Transverse colon (tissue), 4 donors: ENCODE data around the gene TRDN. TPM values are rescaled to one million over a fixed set of nuclear protein-coding genes. Genes with fewer than 3 reads are reported as not detected.
"Not testable (repeated sequence)": the region's sequence is repeated elsewhere in the genome, so short reads cannot be mapped to it uniquely, and the experiment has no call there.

Source experiments
- DNase-seq: peaks from one replicate; pipeline ENCODE4 v3.0.0-alpha.2; 2019
- H3K27ac ChIP-seq, 4 donors: fragments of 200-600 bp; sonication (generic); 2 replicates each; pipeline ENCODE4 v1.5.1; 2016 to 2018; ENCODE audit warnings: inconsistent platforms in 4 of 4
- H3K27me3 ChIP-seq: fragments of 200-600 bp; sonication (generic); 2 replicates; pipeline ENCODE4 v1.5.1; 2017; ENCODE audit warnings: inconsistent platforms
- H3K36me3 ChIP-seq, 4 donors: fragments of 200-600 bp; sonication (generic); 2 replicates each; pipeline ENCODE4 v1.5.1; 2017 to 2019; ENCODE audit warnings: inconsistent platforms in 4 of 4
- H3K4me1 ChIP-seq, 4 donors: fragments of 200-600 bp; sonication (generic); 2 replicates each; pipeline ENCODE4 v1.5.1; 2017 to 2020; ENCODE audit warnings: inconsistent platforms in 4 of 4
- H3K4me3 ChIP-seq, 4 donors: fragments of 200-600 bp; sonication (generic); 1 replicate in 1 of 4; 2 replicates in 3 of 4; pipeline versions ENCODE4 v1.5.1 to v1.6.1; 2017 to 2019; ENCODE audit warnings: inconsistent platforms in 4 of 4
- H3K9me3 ChIP-seq, 2 donors: fragments of 200-600 bp; sonication (generic); 2 replicates each; pipeline ENCODE4 v1.5.1; 2017 to 2019; ENCODE audit warnings: inconsistent platforms in 2 of 2
- EP300 ChIP-seq: sonication (generic); formaldehyde crosslinking; IDR thresholded peaks from one replicate; pipeline ENCODE4 v1.6.1; 2017; ENCODE audit warnings: antibody characterized with exemption, low read depth
- POLR2A ChIP-seq: fragments of 450-650 bp; IDR thresholded peaks from one replicate; pipeline ENCODE4 v1.6.1; 2016; ENCODE audit warnings: antibody characterized with exemption, mild to moderate bottlenecking, moderate library complexity
- POLR2AphosphoS5 ChIP-seq, 3 donors: sonication (generic); formaldehyde crosslinking; IDR thresholded peaks; one replicate each; pipeline ENCODE4 v1.6.1; 2016; ENCODE audit warnings: antibody characterized with exemption in 3 of 3
- WGBS, 2 donors: methylation state at CpG; one replicate each; pipeline ENCODE4 v1.1.5; 2018; ENCODE audit warnings: low coverage in 1 of 2; 5-methylcytosine and 5-hydroxymethylcytosine counted together
- in situ Hi-C, 4 donors: fragments of 200-750 bp; cut with MboI; loops; one replicate each; pipeline versions ENCODE4 v1.15.0 to v1.15.1; 2017; ENCODE audit warnings: low sequenced_read_pairs in 3 of 4, low pct_ligation_motif_present in 1 of 4, low pct_unique_long_range_greater_than_20kb in 1 of 4
- intact Hi-C: fragments of 100-400 bp; cut with DNase I; formaldehyde crosslinking; loops from one replicate; pipeline ENCODE4 v1.15.1; 2023; ENCODE audit warnings: low total_unique reads
- total RNA-seq, 4 donors: library from RNA; depleted of rRNA; stranded (reverse); fragments of >200 nt; gene quantifications; one replicate each; pipeline ENCODE4 v1.1.0, GENCODE V29; 2016
- TF ChIP-seq, protein P1 (sequence below), 5 experiments: fragments of 200-600 bp in 3 of 5; fragments of 450-650 bp in 2 of 5; sonication (generic) in 3 of 5; IDR thresholded peaks; 1 replicate in 2 of 5; 2 replicates in 3 of 5; pipeline ENCODE4 v1.5.1; 2016 to 2017; ENCODE audit warnings: antibody characterized with exemption in 5 of 5, inconsistent platforms in 3 of 5, mild to moderate bottlenecking in 2 of 5, moderate library complexity in 1 of 5

TRDN gene
- total RNA-seq, 4 donors from 2014 or later, result 0.14 TPM; not detected in 3

DNA sequence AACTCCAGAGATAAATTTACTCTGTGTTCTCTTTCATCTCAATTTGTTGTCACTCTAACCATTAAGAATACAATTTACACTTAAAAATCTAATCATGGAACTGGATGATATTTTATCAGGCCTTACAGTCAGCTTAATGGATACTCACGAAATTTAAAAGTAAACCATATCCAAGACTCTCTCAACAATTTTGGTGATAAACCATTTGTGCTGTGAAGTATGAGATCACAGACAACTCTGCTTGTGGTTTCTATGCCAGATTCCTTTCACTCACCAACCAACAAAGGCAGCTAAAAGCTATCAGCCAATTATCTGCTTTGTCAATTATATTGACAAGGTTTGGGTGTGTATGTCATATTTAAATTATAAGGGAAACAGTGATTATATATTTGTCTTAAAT is 155.8 kb downstream of the TRDN start:
- TF ChIP-seq EP300 (no peak), POLR2AphosphoS5 (IDR thresholded peaks at IDR 0.05) (no peak)
- TF ChIP-seq, protein P1, sequence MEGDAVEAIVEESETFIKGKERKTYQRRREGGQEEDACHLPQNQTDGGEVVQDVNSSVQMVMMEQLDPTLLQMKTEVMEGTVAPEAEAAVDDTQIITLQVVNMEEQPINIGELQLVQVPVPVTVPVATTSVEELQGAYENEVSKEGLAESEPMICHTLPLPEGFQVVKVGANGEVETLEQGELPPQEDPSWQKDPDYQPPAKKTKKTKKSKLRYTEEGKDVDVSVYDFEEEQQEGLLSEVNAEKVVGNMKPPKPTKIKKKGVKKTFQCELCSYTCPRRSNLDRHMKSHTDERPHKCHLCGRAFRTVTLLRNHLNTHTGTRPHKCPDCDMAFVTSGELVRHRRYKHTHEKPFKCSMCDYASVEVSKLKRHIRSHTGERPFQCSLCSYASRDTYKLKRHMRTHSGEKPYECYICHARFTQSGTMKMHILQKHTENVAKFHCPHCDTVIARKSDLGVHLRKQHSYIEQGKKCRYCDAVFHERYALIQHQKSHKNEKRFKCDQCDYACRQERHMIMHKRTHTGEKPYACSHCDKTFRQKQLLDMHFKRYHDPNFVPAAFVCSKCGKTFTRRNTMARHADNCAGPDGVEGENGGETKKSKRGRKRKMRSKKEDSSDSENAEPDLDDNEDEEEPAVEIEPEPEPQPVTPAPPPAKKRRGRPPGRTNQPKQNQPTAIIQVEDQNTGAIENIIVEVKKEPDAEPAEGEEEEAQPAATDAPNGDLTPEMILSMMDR (IDR thresholded peaks at IDR 0.05), result no peak
- H3K4me3 ChIP-seq, result no peak overlapping the region
- no peak overlapping the region for H3K27ac ChIP-seq
- no peaks in the 10 kb centered on the region for H3K4me1 ChIP-seq
- no peak for DNase-seq
- no peaks in the 10 kb centered on the region for H3K27me3 ChIP-seq
- in situ Hi-C loops, result no loop called here
- no peaks in the 10 kb centered on the region for H3K9me3 ChIP-seq
- H3K36me3 ChIP-seq, result no peaks in the 10 kb centered on the region
- WGBS, 2 donors, result 30 to 35% methylated on average over 1 of the region's 1 CpG
- intact Hi-C loops, result no loop called here

DNA sequence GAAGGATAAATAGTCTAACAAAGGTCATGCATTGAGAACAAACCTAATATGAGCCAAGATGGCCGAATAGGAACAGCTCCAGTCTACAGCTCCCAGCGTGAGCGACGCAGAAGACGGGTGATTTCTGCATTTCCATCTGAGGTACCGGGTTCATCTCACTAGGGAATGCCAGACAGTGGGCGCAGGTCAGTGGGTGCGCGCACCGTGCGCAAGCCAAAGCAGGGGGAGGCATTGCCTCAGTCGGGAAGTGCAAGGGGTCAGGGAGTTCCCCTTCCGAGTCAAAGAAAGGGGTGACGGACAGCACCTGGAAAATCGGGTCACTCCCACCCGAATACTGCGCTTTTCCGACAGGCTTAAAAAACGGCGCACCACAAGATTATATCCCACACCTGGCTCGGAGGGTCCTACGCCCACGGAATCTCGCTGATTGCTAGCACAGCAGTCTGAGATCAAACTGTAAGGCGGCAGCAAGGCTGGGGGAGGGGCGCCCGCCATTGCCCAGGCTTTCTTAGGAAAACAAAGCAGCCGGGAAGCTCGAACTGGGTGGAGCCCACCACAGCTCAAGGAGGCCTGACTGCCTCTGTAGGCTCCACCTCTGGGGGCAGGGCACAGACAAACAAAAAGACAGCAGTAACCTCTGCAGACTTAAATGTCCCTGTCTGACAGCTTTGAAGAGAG is 164.6 kb downstream of the TRDN start:
- in situ Hi-C loops, H3K27me3 ChIP-seq, H3K9me3 ChIP-seq, intact Hi-C loops, H3K4me3 ChIP-seq, H3K27ac ChIP-seq, DNase-seq, H3K4me1 ChIP-seq, H3K36me3 ChIP-seq: not testable (repeated sequence)
- WGBS, 2 donors, result 87 to 93% methylated on average over 9 to 29 of the region's 29 CpGs

DNA sequence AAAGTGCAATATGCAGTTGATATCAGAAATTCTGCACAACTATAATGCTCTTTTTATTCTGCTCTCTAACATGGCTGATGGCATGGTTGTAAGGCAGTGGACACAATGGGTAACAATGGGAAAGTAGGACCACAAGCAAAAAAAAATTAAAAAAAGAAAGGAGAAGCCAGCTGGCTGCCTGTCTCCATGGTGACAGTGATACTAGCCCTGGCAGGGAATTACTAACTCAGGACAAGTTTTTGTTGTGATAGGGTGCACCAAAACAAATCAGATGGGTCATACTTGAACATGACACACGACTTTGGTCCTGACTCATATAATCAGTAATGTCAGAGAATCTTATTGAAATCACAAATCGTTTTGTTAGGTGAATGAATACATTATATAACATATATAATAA is 169.4 kb downstream of the TRDN start:
- intact Hi-C loops (no loop called here), in situ Hi-C loops (no loop called here)
- no peaks in the 10 kb centered on the region for H3K9me3 ChIP-seq
- no peaks in the 10 kb centered on the region for H3K27me3 ChIP-seq
- DNase-seq, result no peak
- TF ChIP-seq, protein P1 (IDR thresholded peaks at IDR 0.05), result no peak
- TF ChIP-seq POLR2A, result no peak
- TF ChIP-seq EP300, result no peak
- no peak for TF ChIP-seq POLR2AphosphoS5 (IDR thresholded peaks at IDR 0.05)
- no peak overlapping the region for H3K4me3 ChIP-seq
- H3K27ac ChIP-seq, result no peak overlapping the region
- WGBS, 2 donors, result 61 to 76% methylated on average over 2 of the region's 2 CpGs
- no peaks in the 10 kb centered on the region for H3K4me1 ChIP-seq
- no peaks in the 10 kb centered on the region for H3K36me3 ChIP-seq

DNA sequence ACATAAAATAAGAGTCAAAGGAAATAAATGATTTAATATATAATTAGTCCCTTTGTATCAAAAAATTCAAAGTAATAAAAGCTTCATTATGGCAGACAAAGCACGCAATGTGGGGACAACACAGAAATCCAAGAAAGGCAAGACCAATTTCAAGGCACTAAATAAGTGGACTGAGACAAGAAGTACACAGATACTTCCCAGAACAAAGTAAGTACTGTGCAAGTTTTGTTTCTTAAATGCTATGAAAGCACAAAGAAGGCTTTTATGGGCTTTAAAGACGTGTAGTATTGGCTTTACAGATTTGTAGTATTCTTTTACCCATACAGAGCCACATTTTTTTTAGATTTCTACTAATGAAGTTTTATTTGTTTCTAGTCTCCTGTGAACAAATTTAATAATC is 174.6 kb downstream of the TRDN start:
- Histone ChIP-seq H3K4me1 (no peaks in the 10 kb centered on the region), H3K4me3 (no peak overlapping the region), H3K27ac (no peak overlapping the region), H3K36me3 (no peaks in the 10 kb centered on the region), H3K27me3 (no peaks in the 10 kb centered on the region), H3K9me3 (no peaks in the 10 kb centered on the region)
- intact Hi-C loops (no loop called here), in situ Hi-C loops (no loop called here)
- DNase-seq, result no peak
- WGBS, 2 donors, result 53 to 58% methylated on average over 2 of the region's 2 CpGs
- TF ChIP-seq POLR2A (no peak), POLR2AphosphoS5 (IDR thresholded peaks at IDR 0.05) (no peak), EP300 (no peak)
- TF ChIP-seq, protein P1 (IDR thresholded peaks at IDR 0.05), result no peak

DNA sequence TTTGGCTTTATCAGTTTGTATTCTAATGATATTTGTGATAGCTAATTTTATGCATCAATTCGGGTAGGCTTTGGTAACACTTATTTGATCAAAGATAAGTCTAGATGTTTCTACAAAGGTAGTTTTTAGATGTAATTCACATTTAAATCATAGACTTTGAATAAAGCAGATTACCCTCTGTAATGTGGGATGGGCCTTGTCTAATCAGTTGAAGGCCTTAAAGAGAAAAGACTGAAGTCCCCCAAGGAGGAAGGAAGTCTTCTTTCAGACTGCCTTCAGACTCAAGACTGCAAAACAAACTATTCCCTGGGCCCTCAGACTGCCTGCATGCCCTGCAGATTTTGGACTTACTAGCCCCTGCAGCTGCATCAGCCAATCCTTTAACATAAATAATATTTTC is 178.5 kb downstream of the TRDN start:
- H3K4me3 ChIP-seq, result no peak overlapping the region
- no peak for DNase-seq
- TF ChIP-seq POLR2AphosphoS5 (IDR thresholded peaks at IDR 0.05), result no peak
- H3K27me3 ChIP-seq, result no peaks in the 10 kb centered on the region
- H3K4me1 ChIP-seq, result no peaks in the 10 kb centered on the region
- H3K36me3 ChIP-seq, result no peaks in the 10 kb centered on the region
- in situ Hi-C loops (no loop called here), intact Hi-C loops (no loop called here)
- H3K9me3 ChIP-seq, result no peaks in the 10 kb centered on the region
- no peak overlapping the region for H3K27ac ChIP-seq
- WGBS, 2 donors, result 67 to 89% methylated on average over 1 of the region's 1 CpG
